ENCODE results near the gene CLCN2. TPM values are rescaled to one million over a fixed set of nuclear protein-coding genes. Genes with fewer than 3 reads are reported as not detected.
"Not testable (repeated sequence)": the region's sequence is repeated elsewhere in the genome, so short reads cannot be mapped to it uniquely, and the experiment has no call there.

CLCN2 gene
- total and polyA plus RNA-seq, 2 donors (not counting 1 experiment from before 2014, with no cell fraction given), result 0.93 to 3.1 TPM

DNA sequence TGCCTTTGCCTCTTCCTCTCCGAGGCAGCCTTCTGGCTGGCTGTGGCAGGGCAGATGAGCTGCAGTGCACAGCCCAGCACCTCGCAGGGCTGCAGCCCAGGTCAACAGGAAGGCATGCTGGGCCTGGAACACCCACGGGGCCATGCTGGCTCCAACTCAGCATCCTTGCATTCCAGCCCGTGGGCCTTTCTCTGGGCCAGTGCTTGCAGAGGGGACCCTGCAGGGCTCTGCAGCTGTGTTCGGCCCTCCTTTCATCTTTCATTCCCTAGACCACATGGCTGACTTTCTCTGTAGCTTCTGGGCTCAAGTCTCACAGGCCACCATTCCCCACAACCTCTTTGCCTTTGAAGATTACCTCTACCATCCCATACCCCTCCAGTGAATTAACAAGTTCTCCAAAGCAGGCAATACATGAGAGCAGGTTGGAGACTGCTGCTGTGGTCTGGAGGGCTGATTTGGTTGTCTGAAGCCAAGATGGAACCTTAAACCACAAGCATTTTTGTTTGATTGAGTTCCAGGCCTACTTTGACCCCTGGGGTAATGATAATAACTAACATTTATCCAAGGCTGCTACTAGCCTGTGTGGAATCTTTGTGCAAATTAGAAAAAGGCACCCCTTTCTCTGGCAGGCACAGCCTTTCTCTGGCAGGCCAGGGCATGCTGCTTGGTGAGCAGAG is 18.1 kb downstream of the CLCN2 start:
- H3K4me1 ChIP-seq (ENCODE audit: control insufficient read depth, extremely low read depth, insufficient read depth, low read length), result peaks cover 9% of the 10 kb centered on the region
- peak in 1 of 2 donors; percentile 50 for DNase-seq (ENCODE audit: low read depth in 2 of 2)
- H3K4me3 ChIP-seq (replicated peaks in 1 of 4; ENCODE audit: control extremely low read depth in 1 of 4, insufficient read depth in 1 of 4, low read depth in 3 of 4, low read length in 4 of 4), result no peak overlapping the region
- H3K79me2 ChIP-seq (ENCODE audit: control insufficient read depth, insufficient read depth, low read length), result peaks cover 7% of the 10 kb centered on the region
- H3K27ac ChIP-seq (ENCODE audit: insufficient read depth, low read length), result no peak overlapping the region
- no peak overlapping the region for H3K9ac ChIP-seq (ENCODE audit: insufficient read depth, low read length)
- H3K4me2 ChIP-seq (ENCODE audit: extremely low read depth, insufficient read depth, low read length), result no peak overlapping the region
- no peaks in the 10 kb centered on the region for H3K9me3 ChIP-seq (ENCODE audit: control insufficient read depth, insufficient read depth, low read depth, low read length)
- no peak for TF ChIP-seq CTCF (conservative IDR thresholded peaks at IDR 0.05 in 1 of 2, IDR thresholded peaks at IDR 0.05 in 1 of 2; ENCODE audit: low read depth in 1 of 2, low read length in 2 of 2)
- TF ChIP-seq EZH2 (IDR thresholded peaks at IDR 0.05; ENCODE audit: low read length, missing control alignments), result no peak
- H3K27me3 ChIP-seq (ENCODE audit: control insufficient read depth, insufficient read depth, low read length), result no peaks in the 10 kb centered on the region
- H2AFZ ChIP-seq (ENCODE audit: low read length), result no peak overlapping the region
- peaks cover 2% of the 10 kb centered on the region for H3K36me3 ChIP-seq (ENCODE audit: control insufficient read depth, insufficient read depth, low read length)
- no peaks in the 10 kb centered on the region for H4K20me1 ChIP-seq (ENCODE audit: control insufficient read depth, extremely low read depth, insufficient read depth, low read length)

DNA sequence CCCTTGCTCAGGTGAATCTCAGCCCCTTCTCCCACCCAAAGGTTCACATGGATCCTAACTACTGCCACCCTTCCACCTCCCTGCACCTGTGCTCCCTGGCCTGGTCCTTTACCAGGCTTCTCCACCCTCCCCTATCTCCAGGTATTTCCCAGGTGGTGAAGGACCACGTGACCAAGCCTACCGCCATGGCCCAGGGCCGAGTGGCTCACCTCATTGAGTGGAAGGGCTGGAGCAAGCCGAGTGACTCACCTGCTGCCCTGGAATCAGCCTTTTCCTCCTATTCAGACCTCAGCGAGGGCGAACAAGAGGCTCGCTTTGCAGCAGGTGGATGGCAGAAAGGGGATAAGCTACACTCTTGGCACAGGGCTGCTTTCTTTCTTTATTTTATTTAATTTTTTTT is 19.5 kb downstream of the CLCN2 start:
- Histone ChIP-seq H3K9ac (ENCODE audit: insufficient read depth, low read length) (no peak overlapping the region), H3K4me2 (ENCODE audit: extremely low read depth, insufficient read depth, low read length) (no peak overlapping the region), H3K27me3 (ENCODE audit: control insufficient read depth, insufficient read depth, low read length) (no peaks in the 10 kb centered on the region), H2AFZ (ENCODE audit: low read length) (no peak overlapping the region), H3K27ac (ENCODE audit: insufficient read depth, low read length) (no peak overlapping the region), H3K4me1 (ENCODE audit: control insufficient read depth, extremely low read depth, insufficient read depth, low read length) (peaks cover 20% of the 10 kb centered on the region), H4K20me1 (ENCODE audit: control insufficient read depth, extremely low read depth, insufficient read depth, low read length) (no peaks in the 10 kb centered on the region), H3K9me3 (ENCODE audit: control insufficient read depth, insufficient read depth, low read depth, low read length) (no peaks in the 10 kb centered on the region), H3K4me3 (replicated peaks in 1 of 4; ENCODE audit: control extremely low read depth in 1 of 4, insufficient read depth in 1 of 4, low read depth in 3 of 4, low read length in 4 of 4) (no peak overlapping the region), H3K36me3 (ENCODE audit: control insufficient read depth, insufficient read depth, low read length) (peaks cover 2% of the 10 kb centered on the region), H3K79me2 (ENCODE audit: control insufficient read depth, insufficient read depth, low read length) (peaks cover 12% of the 10 kb centered on the region)
- no peak for DNase-seq (ENCODE audit: low read depth in 2 of 2)
- TF ChIP-seq CTCF (conservative IDR thresholded peaks at IDR 0.05 in 1 of 2, IDR thresholded peaks at IDR 0.05 in 1 of 2; ENCODE audit: low read depth in 1 of 2, low read length in 2 of 2), result no peak
- no peak for TF ChIP-seq EZH2 (IDR thresholded peaks at IDR 0.05; ENCODE audit: low read length, missing control alignments)

DNA sequence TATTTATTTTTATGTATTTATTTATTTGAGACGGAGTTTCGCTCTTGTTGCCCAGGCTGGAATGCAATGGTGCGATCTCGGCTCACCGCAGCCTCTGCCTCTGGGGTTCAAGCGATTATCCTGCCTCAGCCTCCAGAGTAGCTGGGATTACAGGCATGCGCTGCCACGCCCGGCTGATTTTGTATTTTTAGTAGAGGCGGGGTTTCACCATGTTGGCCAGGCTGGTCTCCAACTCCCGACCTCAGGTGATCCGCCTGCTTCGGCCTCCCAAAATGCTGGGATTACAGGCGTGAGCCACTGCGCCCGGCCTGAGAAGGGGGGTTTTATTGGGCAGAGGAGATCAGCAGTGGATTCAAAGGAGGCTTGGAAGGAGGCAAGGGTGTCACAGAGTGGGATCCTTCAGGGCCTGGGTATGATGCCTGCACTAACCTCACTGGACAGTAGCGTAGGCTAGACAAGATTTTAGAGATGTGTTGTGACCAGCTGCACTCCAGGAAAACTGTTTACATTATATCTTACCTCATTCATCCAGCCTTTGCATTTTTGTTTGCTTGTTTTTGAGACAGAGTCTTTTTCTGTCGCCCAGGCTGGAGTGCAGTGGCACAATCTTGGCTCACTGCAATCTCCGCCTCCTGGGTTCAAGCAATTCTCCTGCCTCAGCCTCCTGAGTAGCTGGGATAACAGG is 21.8 kb downstream of the CLCN2 start:
- Histone ChIP-seq H3K27ac (ENCODE audit: insufficient read depth, low read length) (peak overlapping the region; percentile 92), H3K79me2 (ENCODE audit: control insufficient read depth, insufficient read depth, low read length) (peaks cover 14% of the 10 kb centered on the region), H3K4me1 (ENCODE audit: control insufficient read depth, extremely low read depth, insufficient read depth, low read length) (peaks cover 24% of the 10 kb centered on the region)
- not testable (repeated sequence) for H3K4me2 ChIP-seq (ENCODE audit: extremely low read depth, insufficient read depth, low read length); DNase-seq (ENCODE audit: low read depth in 2 of 2); H3K9ac ChIP-seq (ENCODE audit: insufficient read depth, low read length); H3K36me3 ChIP-seq (ENCODE audit: control insufficient read depth, insufficient read depth, low read length); H3K9me3 ChIP-seq (ENCODE audit: control insufficient read depth, insufficient read depth, low read depth, low read length); H4K20me1 ChIP-seq (ENCODE audit: control insufficient read depth, extremely low read depth, insufficient read depth, low read length); H2AFZ ChIP-seq (ENCODE audit: low read length); H3K4me3 ChIP-seq (replicated peaks in 1 of 4; ENCODE audit: control extremely low read depth in 1 of 4, insufficient read depth in 1 of 4, low read depth in 3 of 4, low read length in 4 of 4); H3K27me3 ChIP-seq (ENCODE audit: control insufficient read depth, insufficient read depth, low read length)

All from fibroblast of lung (primary cell).